Heart left ventricle (tissue), 16 donors: Measurements from ENCODE around the gene C11orf16. TPM values are rescaled to one million over a fixed set of nuclear protein-coding genes. Genes with fewer than 3 reads are reported as not detected.

Source experiments
- ATAC-seq, 4 donors: fragments of 200-7000 bp; cut with Tn5 transposase; one replicate each; pipeline ENCODE4 v1.9.1; 2020 to 2022; ENCODE audit warnings: moderate library complexity in 4 of 4, mild to moderate bottlenecking in 3 of 4, moderate number of reproducible peaks in 1 of 4
- DNase-seq, 5 donors: peaks; one replicate each; pipeline ENCODE4 v3.0.0-alpha.2; 2020
- H3K27ac ChIP-seq, 12 donors: fragments of 200-600 bp; sonication (generic) in 4 of 12; one replicate each; pipeline versions ENCODE4 v1.5.0 to v1.8.0; 2016 to 2022; ENCODE audit warnings: mild to moderate bottlenecking in 2 of 12
- H3K27me3 ChIP-seq, 9 donors: fragments of 200-600 bp; sonication (generic) in 2 of 9; one replicate each; pipeline versions ENCODE4 v1.5.1 to v1.8.0; 2016 to 2022; ENCODE audit warnings: mild to moderate bottlenecking in 3 of 9
- H3K36me3 ChIP-seq, 9 donors: fragments of 200-600 bp; sonication (generic) in 2 of 9; one replicate each; pipeline versions ENCODE4 v1.5.0 to v1.8.0; 2018 to 2022; ENCODE audit warnings: mild to moderate bottlenecking in 2 of 9
- H3K4me1 ChIP-seq, 12 donors: fragments of 200-600 bp; sonication (generic) in 4 of 12; one replicate each; pipeline versions ENCODE4 v1.5.0 to v1.8.0; 2016 to 2022; ENCODE audit warnings: mild to moderate bottlenecking in 3 of 12
- H3K4me3 ChIP-seq, 12 donors: fragments of 200-600 bp; sonication (generic) in 4 of 12; one replicate each; pipeline versions ENCODE4 v1.5.0 to v1.8.0; 2017 to 2022; ENCODE audit warnings: mild to moderate bottlenecking in 9 of 12, moderate library complexity in 4 of 12
- H3K9me3 ChIP-seq, 12 donors: fragments of 200-600 bp; sonication (generic) in 4 of 12; one replicate each; pipeline versions ENCODE4 v1.5.0 to v1.8.0; 2016 to 2022; ENCODE audit warnings: mild to moderate bottlenecking in 1 of 12
- CTCF ChIP-seq, 12 donors: fragments of 200-600 bp; sonication (generic) in 4 of 12; IDR thresholded peaks; one replicate each; pipeline versions ENCODE4 v1.5.0 to v1.8.0; 2018 to 2022; ENCODE audit warnings: antibody characterized with exemption in 12 of 12, mild to moderate bottlenecking in 5 of 12
- POLR2A ChIP-seq, 2 donors: fragments of 450-650 bp; IDR thresholded peaks; one replicate each; pipeline ENCODE4 v1.6.1; 2017; ENCODE audit warnings: antibody characterized with exemption in 2 of 2, mild to moderate bottlenecking in 2 of 2, moderate library complexity in 2 of 2
- WGBS, 4 donors: extraction: QIAGEN DNeasy Blood & Tissue Kit in 2 of 4; methylation state at CpG; one replicate each; pipeline versions ENCODE4 v1.1.5 to v1.1.7; 2013 to 2018; 5-methylcytosine and 5-hydroxymethylcytosine counted together
- intact Hi-C, 10 donors: fragments of 100-400 bp; cut with DNase I; formaldehyde crosslinking; loops; one replicate each; pipeline versions ENCODE4 v1.11.1 to v1.14.2; 2022
- polyA plus RNA-seq, 2 donors: library from polyadenylated mRNA; stranded (reverse); fragments of 200-250 nt; gene quantifications; one replicate each; pipeline ENCODE4 v1.2.3, GENCODE V29; 2013
- total RNA-seq, 9 donors: library from RNA; depleted of rRNA in 2 of 9; stranded (reverse); fragments of >200 nt in 2 of 9; fragmentation: NEBNext Ultra II Directional in 3 of 9; extraction: Animal tissue kit (Norgen Biotek cat#: 25700) in 3 of 9; gene quantifications; one replicate each; pipeline versions ENCODE4 v1.1.0 to v1.2.4, GENCODE V29; 2016 to 2023
- donor health status: ischemic (EF 13 %, LVEDD 7.1; RV severe dilation, severe dysfunction).
- donor health status: healthy with polysubstance abuse.
- donor health status: DM: no; HTN: yes; CAD: no.
- donor health status: DM: no; HTN: no; CAD: no.
- donor health status: ischemic (EF 25% LVEDD 6.9; RV normal size, moderate dysfunction).
- donor health status: ischemic (EF 25% LVEDD 5.7; RV mildly dilated, moderate dysfunction).
- donor health status: healthy.
- donor health status: DM: yes; HTN: yes; CAD: no.
- donor health status: ischemic (EF 35%, LVEDD 5.7; RV mildly dilated, moderate dysfunction).
- donor health status: nonischemic (EF 11% LVEDD 7.7; RV severe dilation, severe dysfunction).
- donor health status: DM: yes; HTN: yes; CAD: no.
- donor health status: PGD.
- donor health status: ischemic (EF 29% LVEDD 5.4; RV normal size, mild dysfunction).
- donor health status: nonischemic (EF 23%, LVEDD 6.1; RV moderate dilation, normal function).

Gene C11orf16
- total and polyA plus RNA-seq, 11 donors: not detected

DNA sequence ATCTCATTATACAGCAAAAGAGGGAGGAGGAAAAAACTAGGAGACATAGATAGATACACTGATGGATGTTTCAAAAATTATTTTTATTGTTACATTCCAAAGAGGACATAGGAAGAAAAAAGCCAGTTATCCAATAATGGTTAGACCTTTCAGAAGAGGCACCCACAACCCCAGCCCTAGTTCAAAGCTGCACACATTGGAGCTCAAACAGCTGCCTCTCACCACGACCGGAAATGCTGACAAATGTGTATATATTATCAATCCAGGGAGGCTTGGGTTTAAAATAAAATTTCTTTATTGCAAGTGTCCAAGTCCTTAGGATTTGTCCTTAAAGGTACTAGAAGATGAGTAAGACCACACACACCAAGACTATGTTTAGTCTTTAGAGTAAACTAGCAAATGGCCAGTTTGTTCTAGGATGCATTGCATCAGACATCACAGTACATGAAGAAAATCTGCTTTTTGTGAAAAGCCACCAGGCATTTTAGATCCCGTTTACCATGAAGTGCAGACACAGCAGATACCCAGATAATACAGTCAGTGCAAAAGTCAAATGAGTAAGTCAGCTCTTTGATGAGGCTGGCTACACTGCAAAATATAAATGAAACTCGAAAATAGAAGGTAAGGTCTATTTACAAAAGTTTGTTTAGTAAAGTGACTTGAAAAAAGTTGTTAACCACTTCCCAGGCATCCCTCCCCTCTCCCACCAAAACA lies 14.6 kb upstream of the C11orf16 start:
- DNase-seq (no peak), ATAC-seq (no peak)
- intact Hi-C loops: loop anchor here in 1 of 10 donors (10.0 kb wide), 1 partner anchor 713 kb away; no protein-coding TSS in a partner anchor
- Histone ChIP-seq H3K9me3 (no peaks in the 10 kb centered on the region), H3K4me3 (no peak overlapping the region), H3K27me3 (no peaks in the 10 kb centered on the region), H3K36me3 (peaks cover 0 to 63% (median 49%) of the 10 kb centered on the region in 9 donors), H3K27ac (no peak overlapping the region), H3K4me1 (no peaks in the 10 kb centered on the region)
- 76 to 83% (median 81%) methylated on average over 4 of the region's 4 CpGs for WGBS, 4 donors
- TF ChIP-seq POLR2A (IDR thresholded peaks at IDR 0.05) (no peak), CTCF (IDR thresholded peaks at IDR 0.05) (no peak)

DNA sequence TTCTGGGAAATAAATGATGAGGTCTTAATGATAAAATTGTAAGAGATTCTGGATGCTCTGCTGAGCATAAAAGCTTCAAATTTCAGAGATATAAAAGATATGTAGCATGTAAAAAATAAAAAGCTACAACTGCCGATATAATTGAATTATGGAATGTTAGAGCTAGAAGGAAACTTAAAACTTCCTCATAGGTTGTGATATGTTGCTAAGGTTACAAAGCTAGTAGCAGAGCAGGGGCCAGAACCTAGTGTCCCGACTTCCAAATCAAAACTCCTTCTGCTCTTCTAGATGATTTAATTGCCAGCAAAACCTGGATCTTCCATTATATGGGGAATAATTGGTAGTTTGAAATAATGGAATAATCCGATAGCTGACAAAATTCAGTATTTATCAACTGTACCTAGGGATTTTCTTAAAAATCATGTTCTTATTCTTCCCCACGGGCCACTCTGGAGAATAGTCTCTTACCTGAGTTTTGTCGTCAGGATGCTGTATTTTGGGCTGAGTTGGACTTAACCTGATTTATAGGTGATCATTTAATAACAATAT lies 9.8 kb upstream of the C11orf16 start, which contains the start of gene ASCL3:
Gene ASCL3 (minus strand): TSS at position 499 of the 549 bp plus-strand sequence. CDS start 4,855 bp downstream, outside the sequence.
- 74 to 87% (median 76%) methylated on average over 5 of the region's 5 CpGs for WGBS, 4 donors
- no peak within 1 kb of the TSS for H3K4me3 ChIP-seq
- H3K36me3 ChIP-seq: peaks cover 0 to 15% (median 5%) of the 10 kb centered on the region in 9 donors
- DNase-seq: no peak
- H3K27ac ChIP-seq: no peak within 1 kb of the TSS
- TF ChIP-seq CTCF (IDR thresholded peaks at IDR 0.05) (no peak), POLR2A (IDR thresholded peaks at IDR 0.05) (no peak)
- H3K4me1 ChIP-seq: no peaks in the 10 kb centered on the region
- H3K27me3 ChIP-seq: no peaks in the 10 kb centered on the region
- intact Hi-C loops: loop anchor here in 1 of 10 donors (10.0 kb wide), 1 partner anchor 708 kb away; no protein-coding TSS in a partner anchor
- ATAC-seq: no peak
- no peaks in the 10 kb centered on the region for H3K9me3 ChIP-seq

DNA sequence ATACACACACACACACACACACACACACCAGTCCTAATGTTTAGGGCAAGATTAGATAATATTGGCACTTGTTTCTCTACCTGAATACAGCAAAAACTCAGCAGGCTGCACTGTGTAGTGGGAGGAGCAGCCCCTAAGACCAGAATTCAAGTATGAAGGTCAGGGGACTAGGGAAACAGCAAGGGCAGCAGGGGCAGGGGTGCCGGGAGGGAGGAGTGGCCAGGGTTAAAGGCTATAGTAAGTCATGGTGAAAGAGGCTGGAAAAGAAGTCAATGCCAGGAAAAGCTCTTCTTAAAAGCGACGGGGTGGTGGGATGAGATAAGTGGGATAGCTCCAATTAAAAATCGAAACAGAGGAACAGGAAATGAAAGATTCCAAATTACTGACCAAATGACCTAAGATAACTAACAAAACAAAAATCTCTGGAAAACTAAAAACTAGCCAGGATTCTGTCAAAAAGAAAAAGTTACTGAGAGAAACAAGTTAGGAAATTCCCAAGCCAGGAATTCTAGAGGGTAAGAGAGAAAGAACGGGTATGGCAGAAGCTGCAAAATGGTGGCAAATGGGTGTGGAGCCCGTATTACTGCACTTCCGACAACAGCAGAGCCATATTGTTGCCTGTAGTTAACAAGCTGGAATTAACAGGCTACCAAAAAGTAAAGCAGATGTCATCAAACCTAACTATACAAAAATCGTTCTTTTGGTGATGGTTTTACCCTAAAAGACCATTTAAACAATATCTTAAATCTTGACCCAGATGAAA lies 8.8 kb upstream of the C11orf16 start:
- Histone ChIP-seq H3K36me3 (peaks cover 0 to 5% (median 0%) of the 10 kb centered on the region in 9 donors), H3K27me3 (no peaks in the 10 kb centered on the region), H3K27ac (no peak overlapping the region), H3K4me1 (no peaks in the 10 kb centered on the region), H3K9me3 (no peaks in the 10 kb centered on the region), H3K4me3 (no peak overlapping the region)
- peak in 1 of 4 donors; percentile 46 for ATAC-seq
- 53 to 66% (median 55%) methylated on average over 8 of the region's 8 CpGs for WGBS, 4 donors
- TF ChIP-seq CTCF (IDR thresholded peaks at IDR 0.05) (no peak), POLR2A (IDR thresholded peaks at IDR 0.05) (no peak)
- DNase-seq: no peak
- intact Hi-C loops: loop anchor here in 1 of 10 donors (10.0 kb wide), 1 partner anchor 707 kb away; no protein-coding TSS in a partner anchor

- ATAC-seq (no peak), DNase-seq (no peak)
- no peaks in the 10 kb centered on the region for H3K27me3 ChIP-seq
- intact Hi-C loops: no loop called here
- no peak for TF ChIP-seq POLR2A (IDR thresholded peaks at IDR 0.05)
- TF ChIP-seq CTCF (IDR thresholded peaks at IDR 0.05): no peak
- H3K27ac ChIP-seq: no peak overlapping the region
- no peak overlapping the region for H3K4me3 ChIP-seq
- 83 to 88% (median 85%) methylated on average over 14 of the region's 14 CpGs for WGBS, 4 donors
- H3K36me3 ChIP-seq: no peaks in the 10 kb centered on the region
- no peaks in the 10 kb centered on the region for H3K9me3 ChIP-seq
- H3K4me1 ChIP-seq: no peaks in the 10 kb centered on the region
These were observed 4.9 kb upstream of the C11orf16 start for GRCh38 chr11:8937659-8938058.
